Mucosa of descending colon (tissue), 3 donors: ENCODE data around the gene KCNE2. TPM values are rescaled to one million over a fixed set of nuclear protein-coding genes. Genes with fewer than 3 reads are reported as not detected.

Source experiments
- ATAC-seq: fragments of 200-7000 bp; cut with Tn5 transposase; one replicate; pipeline ENCODE4 v1.9.1; 2020; ENCODE audit warnings: mild to moderate bottlenecking, moderate library complexity
- DNase-seq, 3 donors: peaks; one replicate each; pipeline ENCODE4 v3.0.0-alpha.2; 2020
- H3K36me3 ChIP-seq: fragments of 200-600 bp; one replicate; pipeline ENCODE4 v1.8.0; 2021; ENCODE audit warnings: low read depth, mild to moderate bottlenecking
- H3K4me1 ChIP-seq: fragments of 200-600 bp; one replicate; pipeline ENCODE4 v1.8.0; 2021; ENCODE audit warnings: low read depth, mild to moderate bottlenecking
- H3K4me3 ChIP-seq: fragments of 200-600 bp; one replicate; pipeline ENCODE4 v1.8.0; 2021; ENCODE audit warnings: mild to moderate bottlenecking
- H3K9me3 ChIP-seq: fragments of 200-600 bp; one replicate; pipeline ENCODE4 v1.8.0; 2021; ENCODE audit warnings: mild to moderate bottlenecking
- intact Hi-C, 2 donors: fragments of 100-400 bp; cut with DNase I in 1 of 2; cut with micrococcal nuclease in 1 of 2; formaldehyde crosslinking; loops; one replicate each; pipeline versions ENCODE4 v1.11.0 to v1.11.1; 2022; cut with DNase I, micrococcal nuclease
- total RNA-seq, 3 donors: library from RNA; stranded (reverse); fragmentation: NEBNext Ultra II Directional in 2 of 3; extraction: Animal tissue kit (Norgen Biotek cat#: 25700) in 2 of 3; gene quantifications; one replicate each; pipeline versions ENCODE4 v1.2.1 to v1.2.4, GENCODE V29; 2021 to 2023
- TF ChIP-seq, protein P1 (sequence below): fragments of 200-600 bp; IDR thresholded peaks from one replicate; pipeline ENCODE4 v1.8.0; 2022; ENCODE audit warnings: antibody characterized with exemption, mild to moderate bottlenecking
- donor health status: DM: no; HTN: no; CAD: no; lungs with moderate emphysema.
- donor health status: DM: no; HTN: no; CAD: no.
- donor health status: DM: no; HTN: yes; CAD: no.

KCNE2 gene
- total RNA-seq, 3 donors from 2014 or later = 0.38 to 1.0 (median 0.84) TPM

DNA sequence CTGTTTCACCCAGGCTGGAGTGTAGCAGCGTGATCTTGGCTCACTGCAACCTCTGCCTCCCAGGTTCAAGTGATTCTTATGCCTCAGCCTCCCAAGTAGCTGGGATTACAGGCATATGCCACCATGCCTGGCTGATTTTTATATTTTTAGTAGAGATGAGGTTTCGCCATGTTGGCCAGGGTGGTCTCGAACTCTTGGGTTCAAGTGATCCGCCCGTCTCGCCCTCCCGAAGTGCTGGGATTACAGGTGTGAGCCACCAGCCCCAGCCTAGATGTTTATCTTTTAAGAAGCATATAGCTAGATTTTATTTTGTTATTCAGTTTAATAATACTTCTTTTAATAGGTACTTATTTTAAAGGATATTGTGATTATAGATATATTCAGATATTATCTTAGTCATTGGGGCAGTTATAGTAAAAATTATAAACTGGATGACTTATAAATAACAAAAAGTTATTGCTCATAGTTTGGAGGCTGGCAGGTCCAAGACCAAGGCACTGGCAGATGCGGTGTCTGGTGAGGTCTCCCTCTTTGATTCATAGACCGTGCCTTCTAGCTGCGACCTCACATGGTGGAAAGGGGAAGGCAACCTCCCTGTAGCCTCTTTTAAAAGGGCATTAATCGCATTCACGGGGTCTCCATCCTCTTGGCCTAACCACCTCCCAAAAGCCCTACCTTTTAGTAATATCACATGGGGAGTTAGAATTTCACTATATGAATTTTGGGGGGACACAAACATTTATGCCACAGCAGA lies 3.1 kb upstream of the KCNE2 start:
- intact Hi-C loops = no loop called here
- TF ChIP-seq, protein P1, sequence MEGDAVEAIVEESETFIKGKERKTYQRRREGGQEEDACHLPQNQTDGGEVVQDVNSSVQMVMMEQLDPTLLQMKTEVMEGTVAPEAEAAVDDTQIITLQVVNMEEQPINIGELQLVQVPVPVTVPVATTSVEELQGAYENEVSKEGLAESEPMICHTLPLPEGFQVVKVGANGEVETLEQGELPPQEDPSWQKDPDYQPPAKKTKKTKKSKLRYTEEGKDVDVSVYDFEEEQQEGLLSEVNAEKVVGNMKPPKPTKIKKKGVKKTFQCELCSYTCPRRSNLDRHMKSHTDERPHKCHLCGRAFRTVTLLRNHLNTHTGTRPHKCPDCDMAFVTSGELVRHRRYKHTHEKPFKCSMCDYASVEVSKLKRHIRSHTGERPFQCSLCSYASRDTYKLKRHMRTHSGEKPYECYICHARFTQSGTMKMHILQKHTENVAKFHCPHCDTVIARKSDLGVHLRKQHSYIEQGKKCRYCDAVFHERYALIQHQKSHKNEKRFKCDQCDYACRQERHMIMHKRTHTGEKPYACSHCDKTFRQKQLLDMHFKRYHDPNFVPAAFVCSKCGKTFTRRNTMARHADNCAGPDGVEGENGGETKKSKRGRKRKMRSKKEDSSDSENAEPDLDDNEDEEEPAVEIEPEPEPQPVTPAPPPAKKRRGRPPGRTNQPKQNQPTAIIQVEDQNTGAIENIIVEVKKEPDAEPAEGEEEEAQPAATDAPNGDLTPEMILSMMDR = no peak
- DNase-seq = no peak

DNA sequence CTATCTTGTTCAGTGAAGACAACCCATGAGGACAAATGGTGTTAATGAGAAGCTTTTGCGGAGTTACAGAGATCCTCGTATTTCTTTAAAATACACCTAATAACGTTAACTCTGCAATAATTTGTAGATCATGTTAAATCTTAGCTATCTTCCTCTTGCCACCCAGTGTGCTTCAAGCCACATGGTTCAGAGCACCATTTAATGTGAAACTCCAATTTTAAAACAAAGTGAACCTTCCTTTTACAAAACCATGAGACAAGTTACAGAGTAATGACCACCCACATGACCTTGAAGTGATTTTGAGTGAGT lies 1.7 kb upstream of the KCNE2 start:
- no peak for DNase-seq
- Histone ChIP-seq H3K9me3 (no peaks in the 10 kb centered on the region), H3K36me3 (no peaks in the 10 kb centered on the region), H3K4me3 (no peak overlapping the region), H3K4me1 (no peaks in the 10 kb centered on the region)
- TF ChIP-seq, protein P1 = no peak
- intact Hi-C loops = no loop called here
- ATAC-seq = no peak

More for the DNA sequence above, 3.1 kb upstream of the KCNE2 start:
- ATAC-seq = no peak
- no peak overlapping the region for H3K4me3 ChIP-seq
- H3K9me3 ChIP-seq = no peaks in the 10 kb centered on the region
- no peaks in the 10 kb centered on the region for H3K36me3 ChIP-seq
- H3K4me1 ChIP-seq = no peaks in the 10 kb centered on the region

DNA sequence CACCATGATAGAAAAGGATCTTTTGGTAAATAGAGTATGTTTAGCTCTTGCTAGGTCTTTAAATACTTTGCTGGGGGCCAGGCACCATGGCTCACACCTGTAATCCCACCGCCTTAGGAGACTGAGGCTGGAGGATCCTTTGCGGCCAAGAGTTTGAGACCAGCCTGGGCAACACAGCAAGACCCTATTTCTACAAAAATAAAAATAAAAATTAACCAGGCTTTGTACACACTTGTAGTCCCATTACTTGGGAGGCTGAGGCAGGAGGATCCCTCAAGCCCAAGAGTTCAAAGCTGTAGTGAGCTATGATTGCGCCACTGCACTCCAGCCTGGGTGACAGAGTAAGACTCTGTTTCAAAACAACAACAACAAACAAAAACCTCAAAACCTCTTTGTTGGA lies 1.1 kb upstream of the KCNE2 start:
- TF ChIP-seq, protein P1 = no peak
- no peak for ATAC-seq
- no peak overlapping the region for H3K4me3 ChIP-seq
- DNase-seq = no peak
- H3K4me1 ChIP-seq = no peaks in the 10 kb centered on the region
- no peaks in the 10 kb centered on the region for H3K9me3 ChIP-seq
- intact Hi-C loops = no loop called here
- no peaks in the 10 kb centered on the region for H3K36me3 ChIP-seq

DNA sequence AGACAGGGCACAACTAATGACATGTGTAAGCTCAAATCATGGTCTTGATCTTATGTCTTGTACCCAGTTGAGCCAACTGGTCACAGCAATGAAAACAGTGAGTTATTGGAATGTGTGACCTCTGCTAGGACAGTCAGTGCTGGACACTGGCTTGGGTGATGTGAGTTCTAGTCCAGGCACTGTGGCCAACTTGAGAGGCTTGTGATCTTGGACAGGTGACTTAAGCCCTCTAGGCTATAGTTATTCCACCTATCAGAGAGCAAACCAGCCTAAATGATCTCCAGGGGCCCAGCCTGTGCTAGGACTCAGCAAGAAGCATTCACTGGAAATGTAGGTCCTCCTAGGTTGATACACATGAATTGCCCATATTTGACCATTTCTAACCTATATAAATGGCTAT lies 1.1 kb downstream of the KCNE2 start:
- no peaks in the 10 kb centered on the region for H3K4me1 ChIP-seq
- H3K9me3 ChIP-seq = no peaks in the 10 kb centered on the region
- no peak for DNase-seq
- TF ChIP-seq, protein P1 = no peak
- no peak for ATAC-seq
- H3K36me3 ChIP-seq = no peaks in the 10 kb centered on the region
- intact Hi-C loops = no loop called here
- H3K4me3 ChIP-seq = no peak overlapping the region

DNA sequence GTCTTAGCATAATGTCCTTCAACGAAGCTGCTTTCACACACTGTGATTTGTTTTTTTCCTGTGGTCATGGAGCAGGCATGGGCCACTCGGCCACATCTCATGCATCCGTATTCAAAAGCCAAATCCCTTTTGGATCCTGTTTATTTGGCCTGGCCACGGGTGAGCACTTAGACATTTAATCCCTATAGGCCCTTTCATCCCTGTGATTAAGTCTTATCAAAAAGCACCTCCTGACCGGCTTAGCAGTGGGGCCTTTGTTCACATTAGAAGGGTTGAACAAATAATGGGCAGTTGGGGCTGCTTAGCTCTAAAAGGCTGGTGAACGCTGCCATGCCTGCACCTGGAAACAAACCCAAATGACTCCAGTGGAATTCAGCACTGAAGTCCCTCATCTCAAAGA lies 2.0 kb downstream of the KCNE2 start:
- Histone ChIP-seq H3K4me1 (no peaks in the 10 kb centered on the region), H3K36me3 (no peaks in the 10 kb centered on the region), H3K4me3 (no peak overlapping the region), H3K9me3 (no peaks in the 10 kb centered on the region)
- TF ChIP-seq, protein P1 = no peak
- ATAC-seq (no peak), DNase-seq (no peak)
- intact Hi-C loops = no loop called here
